ENCODE results near the gene EPHB2. TPM values are rescaled to one million over a fixed set of nuclear protein-coding genes. Genes with fewer than 3 reads are reported as not detected.

The EPHB2 gene
- total and polyA plus RNA-seq, 2 of the 4 experiments (the other 2 are of a cell fraction), result 52.3 to 58.8 TPM

- Histone ChIP-seq H2AK9ac (replicated peaks; ENCODE audit: low read depth, low read length, poor library complexity) (no peak overlapping the region), H2BK5ac (ENCODE audit: low read depth, low read length, poor library complexity, severe bottlenecking) (no peak overlapping the region), H3K27me3 (ENCODE audit: control insufficient read depth, insufficient read depth, low read length) (no peaks in the 10 kb centered on the region), H4K8ac (ENCODE audit: low read depth in 2 of 2, low read length in 2 of 2) (no peak overlapping the region), H3K4me1 (ENCODE audit: control insufficient read depth, insufficient read depth, low read length) (peaks cover 4% of the 10 kb centered on the region), H3K9me3 (ENCODE audit: control insufficient read depth, insufficient read depth, low read length) (no peaks in the 10 kb centered on the region), H3K23ac (ENCODE audit: low read depth, low read length) (no peak overlapping the region), H3K4ac (ENCODE audit: low read depth, low read length) (no peak overlapping the region), H2BK120ac (ENCODE audit: low read depth, low read length) (no peak overlapping the region), H3K9me1 (ENCODE audit: insufficient read depth, low read length) (peaks cover 6% of the 10 kb centered on the region; the same call in 1 of the 2 replicates), H2AFZ (replicated peaks; ENCODE audit: low read length, poor library complexity) (no peak overlapping the region), H4K20me1 (ENCODE audit: insufficient read depth, low read length) (peaks cover 37% of the 10 kb centered on the region), H4K5ac (ENCODE audit: low read depth, low read length) (no peak overlapping the region), H3K27ac (ENCODE audit: insufficient read depth, low read length) (no peak overlapping the region), H4K91ac (ENCODE audit: insufficient read depth, low read depth, low read length) (no peak overlapping the region), H3K56ac (ENCODE audit: extremely low read depth, insufficient read depth, low read length) (no peak overlapping the region), H3K36me3 (ENCODE audit: control insufficient read depth, insufficient read depth, low read length) (peaks cover 6% of the 10 kb centered on the region), H3K18ac (ENCODE audit: low read depth, low read length) (no peak overlapping the region), H3K4me2 (ENCODE audit: low read depth, low read length) (no peak overlapping the region), H3K79me1 (ENCODE audit: low read depth in 1 of 2, low read length in 2 of 2) (peaks cover 10 to 51% of the 10 kb centered on the region in 2 experiments; a peak in 3 of 4 replicates), H2BK20ac (ENCODE audit: low read depth, low read length) (no peak overlapping the region), H3K9ac (ENCODE audit: low read depth, low read length) (no peak overlapping the region), H2BK15ac (ENCODE audit: low read depth, low read length) (no peak overlapping the region), H2AK5ac (ENCODE audit: low read depth, low read length) (no peak overlapping the region), H3K14ac (replicated peaks; ENCODE audit: low read depth, low read length) (no peak overlapping the region), H3K4me3 (ENCODE audit: insufficient read depth, low read depth, low read length) (no peak overlapping the region)
- ChIA-PET POLR2A (ENCODE audit: unreplicated experiment) (no interaction called here), CTCF (no interaction called here)
- intact Hi-C loops (cut with micrococcal nuclease), result no loop called here
- in situ Hi-C loops (cut with MboI; ENCODE audit: low sequenced_read_pairs), result no loop called here
- no TSS peak for BruUV-seq (replicated peaks)
- dilution Hi-C loops (cut with HindIII; ENCODE audit: low sequenced_read_pairs, unreplicated experiment), result no loop called here
- no peak for DNase-seq
- no peak for ATAC-seq (ENCODE audit: low read depth)
- TF ChIP-seq ELK1 (IDR thresholded peaks at IDR 0.05; ENCODE audit: borderline replicate concordance, low read depth, low read length) (no peak), USF2 (IDR thresholded peaks at IDR 0.05; ENCODE audit: low read depth, low read length) (no peak), MAZ (IDR thresholded peaks at IDR 0.05; ENCODE audit: borderline replicate concordance, low read depth, low read length) (no peak), FOS (IDR thresholded peaks at IDR 0.05; ENCODE audit: low read depth, low read length) (no peak), POLR2A (IDR thresholded peaks at IDR 0.05; ENCODE audit: low read depth, low read length) (no peak), RFX5 (IDR thresholded peaks at IDR 0.05; ENCODE audit: low read depth, low read length) (no peak), NFE2L2 (IDR thresholded peaks at IDR 0.05; ENCODE audit: low read depth, low read length) (no peak), RCOR1 (IDR thresholded peaks at IDR 0.05; ENCODE audit: insufficient replicate concordance, low read length) (no peak), RAD21 (IDR thresholded peaks at IDR 0.05; ENCODE audit: low read length) (no peak), MXI1 (IDR thresholded peaks at IDR 0.05; ENCODE audit: borderline replicate concordance, low read depth, low read length) (no peak), BHLHE40 (IDR thresholded peaks at IDR 0.05; ENCODE audit: low read depth, low read length) (no peak), CHD1 (IDR thresholded peaks at IDR 0.05; ENCODE audit: low read depth, low read length) (no peak), MAFK (IDR thresholded peaks at IDR 0.05; ENCODE audit: low read depth, low read length) (no peak)
- 79% methylated on average over 11 of the region's 16 CpGs; no CpG with 5 or more reads in 1 of the 2 experiments for WGBS, 2 experiments (ENCODE audit: extremely low coverage in 2 of 2, insufficient read length in 1 of 2)
Observed at GRCh38 chr1:22799971-22800370, 89.3 kb downstream of the EPHB2 start.

All from IMR-90 (cell line).